Stimulated activated CD4-positive, alpha-beta T cell treated with anti-CD3 and anti-CD28 coated beads, Interleukin-2, amount 100 ng/mL, for 4 hours (primary cell): ENCODE results near the gene NDUFA1.
"Not testable (repeated sequence)": the region's sequence is repeated elsewhere in the genome, so short reads cannot be mapped to it uniquely, and the experiment has no call there.

Experiments used
- DNase-seq: peaks from one replicate; pipeline ENCODE4 v3.0.0-alpha.2; 2020; ENCODE audit warnings: low read depth

Gene NDUFA1

GRCh38 chrX:119900976-119901375 lies 29.3 kb downstream of the NDUFA1 start:
- no peak for DNase-seq

GRCh38 chrX:119916310-119916709 lies 44.7 kb downstream of the NDUFA1 start:
- no peak for DNase-seq

- no peak for DNase-seq
These were observed 46.2 kb downstream of the NDUFA1 start for GRCh38 chrX:119917877-119918276.

GRCh38 chrX:119919835-119920585 lies 48.4 kb downstream of the NDUFA1 start:
- no peak for DNase-seq

GRCh38 chrX:119922391-119922790 lies 50.8 kb downstream of the NDUFA1 start:
- not testable (repeated sequence) for DNase-seq
